Glutamatergic neuron (in vitro differentiated cells): ENCODE results near the gene PLEKHS1. TPM values are rescaled to one million over a fixed set of nuclear protein-coding genes. Genes with fewer than 3 reads are reported as not detected.
"Not testable (repeated sequence)": the region's sequence is repeated elsewhere in the genome, so short reads cannot be mapped to it uniquely, and the experiment has no call there.

Source experiments
- DNase-seq: peaks from one replicate; pipeline ENCODE4 v3.0.0; 2022
- H3K27ac Mint-ChIP-seq: one replicate; pipeline ENCODE4 v1.8.0; 2020; ENCODE audit warnings: mild to moderate bottlenecking, mixed read lengths, inconsistent platforms; ENCODE audit not compliant: unreplicated experiment
- H3K27me3 Mint-ChIP-seq: one replicate; pipeline ENCODE4 v1.8.0; 2020; ENCODE audit warnings: mild to moderate bottlenecking, moderate library complexity, mixed read lengths, inconsistent platforms; ENCODE audit not compliant: unreplicated experiment
- H3K36me3 Mint-ChIP-seq: one replicate; pipeline ENCODE4 v1.8.0; 2020; ENCODE audit warnings: mild to moderate bottlenecking, mixed read lengths, inconsistent platforms; ENCODE audit not compliant: unreplicated experiment
- H3K4me1 Mint-ChIP-seq: one replicate; pipeline ENCODE4 v1.8.0; 2020; ENCODE audit warnings: mild to moderate bottlenecking, low read depth, mixed read lengths, inconsistent platforms; ENCODE audit not compliant: unreplicated experiment
- H3K4me3 Mint-ChIP-seq: one replicate; pipeline ENCODE4 v1.8.0; 2020; ENCODE audit warnings: mild to moderate bottlenecking, mixed read lengths, inconsistent platforms; ENCODE audit not compliant: unreplicated experiment
- H3K9me3 Mint-ChIP-seq: one replicate; pipeline ENCODE4 v1.8.0; 2020; ENCODE audit warnings: mild to moderate bottlenecking, moderate library complexity, mixed read lengths, inconsistent platforms; ENCODE audit not compliant: unreplicated experiment
- total RNA-seq: library from RNA; stranded (reverse); fragmentation: NEBNext Ultra II Directional; extraction: Animal tissue kit (Norgen Biotek cat#: 25700); gene quantifications from one replicate; pipeline ENCODE4 v1.2.1, GENCODE V29; 2021; ENCODE audit not compliant: unreplicated experiment
- TF ChIP-seq, protein P1 (sequence below): fragments of 200-600 bp; sonication (generic); IDR thresholded peaks from one replicate; pipeline ENCODE4 v1.5.0; 2021; ENCODE audit not compliant: partially characterized antibody, unreplicated experiment

PLEKHS1 gene
- total RNA-seq, 1 donor from 2014 or later: not detected

DNA sequence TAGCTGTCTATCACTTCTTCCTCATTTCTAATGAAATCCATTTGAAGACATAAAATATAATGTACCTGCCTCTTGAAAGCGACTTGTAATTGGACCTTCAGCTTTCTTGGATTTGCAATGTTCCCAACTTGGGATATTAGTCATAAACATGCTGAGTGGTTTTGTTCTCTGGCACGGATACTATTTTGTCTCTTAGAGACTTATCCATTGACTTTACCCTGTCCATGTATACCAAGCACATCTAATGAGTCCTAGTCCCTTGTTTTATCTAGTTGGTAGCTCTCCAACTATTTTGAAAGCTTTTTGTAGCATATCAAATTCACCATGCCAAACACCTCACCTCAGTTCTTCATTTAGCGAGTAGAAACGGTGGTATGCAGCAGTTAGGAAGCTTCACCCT, 18.9 kb downstream of the PLEKHS1 start:
- Mint-ChIP-seq H3K4me1 (no peaks in the 10 kb centered on the region), H3K27ac (no peak overlapping the region), H3K36me3 (no peaks in the 10 kb centered on the region), H3K9me3 (no peaks in the 10 kb centered on the region), H3K4me3 (no peak overlapping the region), H3K27me3 (peaks cover 3% of the 10 kb centered on the region)
- TF ChIP-seq, protein P1, sequence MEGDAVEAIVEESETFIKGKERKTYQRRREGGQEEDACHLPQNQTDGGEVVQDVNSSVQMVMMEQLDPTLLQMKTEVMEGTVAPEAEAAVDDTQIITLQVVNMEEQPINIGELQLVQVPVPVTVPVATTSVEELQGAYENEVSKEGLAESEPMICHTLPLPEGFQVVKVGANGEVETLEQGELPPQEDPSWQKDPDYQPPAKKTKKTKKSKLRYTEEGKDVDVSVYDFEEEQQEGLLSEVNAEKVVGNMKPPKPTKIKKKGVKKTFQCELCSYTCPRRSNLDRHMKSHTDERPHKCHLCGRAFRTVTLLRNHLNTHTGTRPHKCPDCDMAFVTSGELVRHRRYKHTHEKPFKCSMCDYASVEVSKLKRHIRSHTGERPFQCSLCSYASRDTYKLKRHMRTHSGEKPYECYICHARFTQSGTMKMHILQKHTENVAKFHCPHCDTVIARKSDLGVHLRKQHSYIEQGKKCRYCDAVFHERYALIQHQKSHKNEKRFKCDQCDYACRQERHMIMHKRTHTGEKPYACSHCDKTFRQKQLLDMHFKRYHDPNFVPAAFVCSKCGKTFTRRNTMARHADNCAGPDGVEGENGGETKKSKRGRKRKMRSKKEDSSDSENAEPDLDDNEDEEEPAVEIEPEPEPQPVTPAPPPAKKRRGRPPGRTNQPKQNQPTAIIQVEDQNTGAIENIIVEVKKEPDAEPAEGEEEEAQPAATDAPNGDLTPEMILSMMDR: no peak
- DNase-seq: no peak

DNA sequence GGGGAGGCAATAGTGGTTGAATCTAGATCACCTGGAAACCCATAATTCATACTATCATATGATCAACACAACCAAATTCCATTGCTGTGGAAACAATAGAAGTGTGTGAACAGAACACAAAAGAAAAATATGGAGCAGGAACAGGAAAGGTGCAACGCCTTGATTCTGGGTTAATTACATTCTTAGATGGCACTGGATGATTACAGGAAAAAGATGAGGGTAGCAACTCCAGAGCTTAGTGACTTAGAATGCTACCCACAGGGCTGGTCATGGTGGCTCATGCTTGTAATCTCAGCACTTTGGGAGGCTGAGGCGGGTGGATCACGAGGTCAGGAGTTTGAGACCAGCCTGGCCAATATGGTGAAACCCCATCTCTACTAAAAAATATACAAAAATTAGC, 19.6 kb downstream of the PLEKHS1 start:
- H3K27me3 Mint-ChIP-seq, H3K4me1 Mint-ChIP-seq, DNase-seq, H3K27ac Mint-ChIP-seq, H3K36me3 Mint-ChIP-seq, H3K9me3 Mint-ChIP-seq, H3K4me3 Mint-ChIP-seq: not testable (repeated sequence)

DNA sequence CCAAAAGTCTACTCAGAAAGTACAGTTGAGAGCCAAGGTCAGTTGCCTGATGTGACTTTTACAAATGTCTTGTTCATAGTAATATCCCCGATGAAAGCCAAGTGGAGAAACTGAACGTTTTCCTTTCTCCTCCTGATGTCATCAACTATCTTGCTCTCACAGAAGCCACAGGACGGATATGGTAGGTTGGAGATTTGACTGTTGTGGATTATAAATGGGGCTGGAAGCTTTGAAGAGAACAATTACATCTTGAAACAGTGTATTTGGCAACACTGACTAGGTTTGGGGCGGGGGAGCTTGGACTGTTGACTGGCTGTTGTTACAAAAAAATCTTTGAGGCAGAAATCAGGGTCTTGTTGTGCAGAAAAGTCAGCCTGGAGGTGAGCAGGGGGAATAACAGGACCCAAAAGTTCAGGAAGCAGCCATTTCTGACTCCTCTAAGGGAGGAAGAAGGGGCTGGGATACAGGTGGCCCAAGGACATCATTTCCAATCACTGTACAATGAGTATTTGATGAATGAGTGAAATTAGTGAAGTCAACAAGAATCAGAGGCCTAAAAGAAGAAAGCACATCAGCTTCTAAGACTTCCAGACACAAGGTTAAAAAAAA, 24.3 kb downstream of the PLEKHS1 start:
- no peak for DNase-seq
- Mint-ChIP-seq H3K27me3 (peaks cover 3% of the 10 kb centered on the region), H3K36me3 (no peaks in the 10 kb centered on the region), H3K9me3 (no peaks in the 10 kb centered on the region), H3K4me3 (no peak overlapping the region), H3K27ac (no peak overlapping the region), H3K4me1 (no peaks in the 10 kb centered on the region)
- TF ChIP-seq, protein P1: no peak

DNA sequence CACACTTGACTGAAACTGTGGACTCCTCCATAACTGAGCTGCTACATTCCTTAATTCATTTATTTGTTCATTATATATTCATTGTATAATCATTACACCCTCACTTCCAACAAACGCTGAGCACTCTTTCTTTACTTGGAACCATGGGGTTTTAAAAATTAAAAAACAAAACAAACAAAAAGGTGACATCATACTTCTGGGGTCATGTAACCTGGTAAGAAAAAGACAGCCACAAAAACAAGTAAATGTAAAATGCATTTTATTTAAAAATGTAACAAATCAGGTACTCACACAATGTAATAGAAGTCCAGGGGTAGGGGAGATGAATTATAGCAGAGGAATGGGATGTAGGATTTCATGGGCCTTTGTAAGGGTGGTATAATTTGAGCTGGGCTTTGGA, 25.1 kb downstream of the PLEKHS1 start:
- Mint-ChIP-seq H3K4me1 (no peaks in the 10 kb centered on the region), H3K27ac (no peak overlapping the region), H3K36me3 (no peaks in the 10 kb centered on the region), H3K9me3 (no peaks in the 10 kb centered on the region), H3K27me3 (peaks cover 3% of the 10 kb centered on the region), H3K4me3 (no peak overlapping the region)
- TF ChIP-seq, protein P1: no peak
- DNase-seq: no peak

DNA sequence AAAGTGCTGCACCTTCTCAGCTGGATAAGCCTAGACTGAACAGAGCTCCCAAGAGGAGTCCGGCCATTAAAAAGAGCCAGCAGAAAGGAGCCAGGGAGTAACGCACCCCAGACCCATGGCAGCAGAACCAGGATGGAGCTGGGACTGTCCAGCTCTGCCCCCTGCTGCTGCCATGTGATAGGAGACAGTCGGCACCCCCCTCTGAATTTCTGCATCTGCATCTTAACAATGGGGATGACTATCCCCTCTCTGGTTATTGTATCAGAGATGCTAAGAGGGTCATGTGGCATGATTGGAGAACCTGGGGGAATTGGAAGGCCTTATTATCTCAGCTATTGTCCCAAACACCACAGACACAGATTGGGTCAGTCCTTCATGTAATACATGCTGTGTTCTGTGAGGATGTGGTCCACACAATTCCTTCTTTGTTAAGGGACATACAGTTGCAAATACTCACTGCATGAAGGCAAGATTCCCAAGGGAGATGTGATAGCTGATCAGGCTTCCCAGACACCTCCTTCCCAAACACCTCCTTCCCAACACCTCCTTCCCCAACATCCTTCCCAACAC, 29.3 kb downstream of the PLEKHS1 start:
- TF ChIP-seq, protein P1: no peak
- Mint-ChIP-seq H3K36me3 (no peaks in the 10 kb centered on the region), H3K4me3 (no peak overlapping the region), H3K4me1 (no peaks in the 10 kb centered on the region), H3K27me3 (no peaks in the 10 kb centered on the region), H3K27ac (no peak overlapping the region), H3K9me3 (no peaks in the 10 kb centered on the region)
- DNase-seq: no peak
